Measurements from ENCODE around the gene KRT76. TPM values are rescaled to one million over a fixed set of nuclear protein-coding genes. Genes with fewer than 3 reads are reported as not detected.

KRT76 gene
- total and polyA plus RNA-seq, 10 of the 15 experiments (the other 5 are each of a cell fraction or from before 2014, with no cell fraction given) = not detected

GRCh38 chr12:52727037-52727436 lies 50.1 kb downstream of the KRT76 start:
- TF ChIP-seq TAF1 (IDR thresholded peaks at IDR 0.05; ENCODE audit: borderline replicate concordance, low read depth, low read length) (no peak), CREM (IDR thresholded peaks at IDR 0.05; ENCODE audit: low read depth) (no peak), HSF1 (IDR thresholded peaks at IDR 0.05; ENCODE audit: low read depth, low read length) (no peak)
- H3K4me1 ChIP-seq (ENCODE audit: control insufficient read depth, insufficient read depth, low read length) = no peaks in the 10 kb centered on the region
- RAD21 ChIA-PET (ENCODE audit: unreplicated experiment) = no interaction called here
- POLR2A ChIA-PET = no interaction called here
- H3K79me2 ChIP-seq (ENCODE audit: control insufficient read depth, insufficient read depth, low read length) = no peaks in the 10 kb centered on the region
- no peak overlapping the region for H3K4me3 ChIP-seq
- H3K9me3 ChIP-seq (replicated peaks; ENCODE audit: control insufficient read depth, insufficient read depth, low read length) = no peaks in the 10 kb centered on the region
- no peak overlapping the region for H2AFZ ChIP-seq (ENCODE audit: control insufficient read depth, low read depth, low read length)
- no peaks in the 10 kb centered on the region for H4K20me1 ChIP-seq (ENCODE audit: control insufficient read depth, insufficient read depth)
- no peak overlapping the region for H3K27ac ChIP-seq (ENCODE audit: control insufficient read depth, insufficient read depth)
- peaks cover 2 to 3% of the 10 kb centered on the region in 2 experiments; a peak in 1 of 4 replicates for H3K27me3 ChIP-seq (replicated peaks in 1 of 2; ENCODE audit: control insufficient read depth in 2 of 2, insufficient read depth in 2 of 2, low read length in 1 of 2)
- 20% methylated on average over 4 of the region's 4 CpGs for WGBS (ENCODE audit: insufficient coverage, insufficient replicate concordance, low lambda C conversion rate, missing lambda C conversion rate)
- DNase-seq (ENCODE audit: low read depth, low spot score) = no peak
- in situ Hi-C loops (cut with MboI) (no loop called here), intact Hi-C loops (cut with micrococcal nuclease; ENCODE audit: unreplicated experiment) (no loop called here)
- no peak overlapping the region for H3K4me2 ChIP-seq (ENCODE audit: control insufficient read depth, insufficient read depth)
- no peaks in the 10 kb centered on the region for H3K36me3 ChIP-seq (ENCODE audit: control insufficient read depth in 2 of 2, insufficient read depth in 2 of 2, low read length in 1 of 2)
- no peak for FAIRE-seq
- no peak for ATAC-seq
- CTCF ChIA-PET = no interaction called here
- H3K9ac ChIP-seq (ENCODE audit: control insufficient read depth, insufficient read depth, low read length) = no peak overlapping the region
- SMC1A ChIA-PET (ENCODE audit: uncharacterized antibody, unreplicated experiment) = no interaction called here
- no TSS peak for BruUV-seq (replicated peaks)

- no peaks in the 10 kb centered on the region for H3K36me3 ChIP-seq (ENCODE audit: control insufficient read depth in 2 of 2, insufficient read depth in 2 of 2, low read length in 1 of 2)
- no peak overlapping the region for H3K9ac ChIP-seq (ENCODE audit: control insufficient read depth, insufficient read depth, low read length)
- H3K9me3 ChIP-seq (replicated peaks; ENCODE audit: control insufficient read depth, insufficient read depth, low read length) = no peaks in the 10 kb centered on the region
- RAD21 ChIA-PET (ENCODE audit: unreplicated experiment) = no interaction called here
- SMC1A ChIA-PET (ENCODE audit: uncharacterized antibody, unreplicated experiment) = no interaction called here
- WGBS (ENCODE audit: insufficient coverage, insufficient replicate concordance, low lambda C conversion rate, missing lambda C conversion rate) = 3% methylated on average over 2 of the region's 2 CpGs
- in situ Hi-C loops (cut with MboI) = no loop called here
- CTCF ChIA-PET = no interaction called here
- no peak overlapping the region for H3K27ac ChIP-seq (ENCODE audit: control insufficient read depth, insufficient read depth)
- no peaks in the 10 kb centered on the region for H3K79me2 ChIP-seq (ENCODE audit: control insufficient read depth, insufficient read depth, low read length)
- no peak overlapping the region for H3K4me3 ChIP-seq
- ATAC-seq (no peak), DNase-seq (ENCODE audit: low read depth, low spot score) (no peak), FAIRE-seq (no peak)
- H4K20me1 ChIP-seq (ENCODE audit: control insufficient read depth, insufficient read depth) = no peaks in the 10 kb centered on the region
- H2AFZ ChIP-seq (ENCODE audit: control insufficient read depth, low read depth, low read length) = no peak overlapping the region
- BruUV-seq (replicated peaks) = no TSS peak
- H3K4me1 ChIP-seq (ENCODE audit: control insufficient read depth, insufficient read depth, low read length) = no peaks in the 10 kb centered on the region
- POLR2A ChIA-PET = no interaction called here
- intact Hi-C loops (cut with micrococcal nuclease; ENCODE audit: unreplicated experiment) = no loop called here
- H3K27me3 ChIP-seq (replicated peaks in 1 of 2; ENCODE audit: control insufficient read depth in 2 of 2, insufficient read depth in 2 of 2, low read length in 1 of 2) = peaks cover 2 to 3% of the 10 kb centered on the region in 2 experiments; a peak in 1 of 4 replicates
- H3K4me2 ChIP-seq (ENCODE audit: control insufficient read depth, insufficient read depth) = no peak overlapping the region
- TF ChIP-seq SREBF2 (IDR thresholded peaks at IDR 0.05; ENCODE audit: low read length) (no peak), ZNF207 (IDR thresholded peaks at IDR 0.05; ENCODE audit: borderline replicate concordance) (no peak), CREM (IDR thresholded peaks at IDR 0.05; ENCODE audit: low read depth) (no peak), ELK1 (IDR thresholded peaks at IDR 0.05; ENCODE audit: low read depth, low read length) (no peak), NFYA (IDR thresholded peaks at IDR 0.05; ENCODE audit: borderline replicate concordance, low read depth, low read length) (no peak), EGR1 (IDR thresholded peaks at IDR 0.05; ENCODE audit: borderline replicate concordance in 1 of 2, low read depth in 2 of 2, low read length in 2 of 2) (no peak), IRF5 (IDR thresholded peaks at IDR 0.05; ENCODE audit: borderline replicate concordance) (no peak), STAT3 (IDR thresholded peaks at IDR 0.05; ENCODE audit: low read depth, low read length) (no peak), TBL1XR1 (IDR thresholded peaks at IDR 0.05; ENCODE audit: low read depth, low read length) (no peak), KLF5 (IDR thresholded peaks at IDR 0.05; ENCODE audit: partially characterized antibody) (no peak), MEF2B (IDR thresholded peaks at IDR 0.05; ENCODE audit: partially characterized antibody, poor library complexity, severe bottlenecking) (no peak)
- TF ChIP-seq, protein P1, sequence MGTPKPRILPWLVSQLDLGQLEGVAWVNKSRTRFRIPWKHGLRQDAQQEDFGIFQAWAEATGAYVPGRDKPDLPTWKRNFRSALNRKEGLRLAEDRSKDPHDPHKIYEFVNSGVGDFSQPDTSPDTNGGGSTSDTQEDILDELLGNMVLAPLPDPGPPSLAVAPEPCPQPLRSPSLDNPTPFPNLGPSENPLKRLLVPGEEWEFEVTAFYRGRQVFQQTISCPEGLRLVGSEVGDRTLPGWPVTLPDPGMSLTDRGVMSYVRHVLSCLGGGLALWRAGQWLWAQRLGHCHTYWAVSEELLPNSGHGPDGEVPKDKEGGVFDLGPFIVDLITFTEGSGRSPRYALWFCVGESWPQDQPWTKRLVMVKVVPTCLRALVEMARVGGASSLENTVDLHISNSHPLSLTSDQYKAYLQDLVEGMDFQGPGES (IDR thresholded peaks at IDR 0.05) = no peak
These were observed 50.7 kb downstream of the KRT76 start for GRCh38 chr12:52726451-52726850.

All from GM12878 (cell line).